SK-N-SH treated with all-trans-retinoic acid at 6 μM for 48 hours (cell line): ENCODE data around the gene GRIK4.

ENCODE experiments used
- ARNTL ChIP-seq: fragments of 450-650 bp; formaldehyde crosslinking; IDR thresholded peaks from 2 replicates; pipeline ENCODE4 v1.5.0; 2020; ENCODE audit warnings: low read depth, mild to moderate bottlenecking, moderate library complexity, borderline replicate concordance
- CSDC2 ChIP-seq: fragments of 250-450 bp; sonication (Bioruptor Pico); IDR thresholded peaks from 2 replicates; pipeline ENCODE4 v1.5.0; 2020; ENCODE audit warnings: mild to moderate bottlenecking, moderate library complexity
- CSRNP3 ChIP-seq: fragments of 250-450 bp; sonication (Bioruptor Pico); IDR thresholded peaks from 2 replicates; pipeline ENCODE4 v1.5.1; 2021; ENCODE audit warnings: mild to moderate bottlenecking, moderate library complexity
- GLIS3 ChIP-seq: fragments of 250-450 bp; sonication (Bioruptor Pico); IDR thresholded peaks from 2 replicates; pipeline ENCODE4 v1.5.0; 2020; ENCODE audit warnings: mild to moderate bottlenecking, moderate library complexity
- PATZ1 ChIP-seq: fragments of 250-450 bp; sonication (Bioruptor Pico); IDR thresholded peaks from 2 replicates; pipeline ENCODE4 v1.8.0; 2020; ENCODE audit warnings: mild to moderate bottlenecking, moderate library complexity, borderline replicate concordance
- PPARA ChIP-seq: fragments of 250-450 bp; sonication (Bioruptor Pico); IDR thresholded peaks from 2 replicates; pipeline ENCODE4 v1.5.0; 2020; ENCODE audit warnings: mild to moderate bottlenecking, borderline replicate concordance
- SNAI2 ChIP-seq: fragments of 250-450 bp; sonication (Bioruptor Pico); IDR thresholded peaks from 2 replicates; pipeline ENCODE4 v1.5.0; 2020; ENCODE audit warnings: mild to moderate bottlenecking, moderate library complexity
- TCF4 ChIP-seq: fragments of 250-450 bp; sonication (Bioruptor Pico); IDR thresholded peaks from 2 replicates; pipeline ENCODE4 v1.8.0; 2021; ENCODE audit warnings: mild to moderate bottlenecking, moderate library complexity, borderline replicate concordance
- TSHZ2 ChIP-seq: fragments of 250-450 bp; sonication (Bioruptor Pico); IDR thresholded peaks from 2 replicates; pipeline ENCODE4 v1.5.0; 2020; ENCODE audit warnings: mild to moderate bottlenecking, moderate library complexity
- ZFP3 ChIP-seq: fragments of 250-450 bp; sonication (Bioruptor Pico); IDR thresholded peaks from 2 replicates; pipeline ENCODE4 v1.5.0; 2020; ENCODE audit warnings: mild to moderate bottlenecking, moderate library complexity

- no peak for TF ChIP-seq GLIS3 (CRISPR knock-in tag)
- TF ChIP-seq TCF4 (CRISPR knock-in tag): no peak
- TF ChIP-seq ZFP3: no peak
- TF ChIP-seq ARNTL (CRISPR knock-in tag): no peak
- TF ChIP-seq PPARA (CRISPR knock-in tag): no peak
- TF ChIP-seq SNAI2 (CRISPR knock-in tag): no peak
- TF ChIP-seq CSDC2 (CRISPR knock-in tag): no peak
- TF ChIP-seq PATZ1 (CRISPR knock-in tag): no peak
- no peak for TF ChIP-seq CSRNP3 (CRISPR knock-in tag)
- no peak for TF ChIP-seq TSHZ2 (CRISPR knock-in tag)
Measured at GRCh38 chr11:120681434-120682331, 170.1 kb downstream of the GRIK4 start.
